HCT116 (cell line): ENCODE data around the gene BOLA3.

ENCODE experiments used
- CEBPB ChIP-seq: IDR thresholded peaks from 2 replicates; pipeline ENCODE4 v1.6.1; 2012; ENCODE audit warnings: low read depth
- EGR1 ChIP-seq: IDR thresholded peaks from 2 replicates; pipeline ENCODE4 v1.6.1; 2012; ENCODE audit warnings: low read depth
- ELF1 ChIP-seq: IDR thresholded peaks from 2 replicates; pipeline ENCODE4 v1.6.1; 2012; ENCODE audit warnings: low read depth, borderline replicate concordance
- POLR2A ChIP-seq: IDR thresholded peaks from 2 replicates; pipeline ENCODE4 v1.7.0; 2011; ENCODE audit warnings: borderline replicate concordance; ENCODE audit not compliant: insufficient read depth, insufficient read length; ENCODE audit errors: extremely low read depth
- POLR2AphosphoS5 ChIP-seq: IDR thresholded peaks from 2 replicates; pipeline ENCODE4 v1.6.1; 2011; ENCODE audit warnings: mild to moderate bottlenecking, low read depth, low read length, moderate library complexity
- RAD21 ChIP-seq: IDR thresholded peaks from 2 replicates; pipeline ENCODE4 v1.6.1; 2012; ENCODE audit warnings: low read depth, mild to moderate bottlenecking
- SP1 ChIP-seq: IDR thresholded peaks from 2 replicates; pipeline ENCODE4 v1.6.1; 2012; ENCODE audit warnings: low read depth
- YY1 ChIP-seq: IDR thresholded peaks from 2 replicates; pipeline ENCODE4 v1.6.1; 2011; ENCODE audit warnings: low read length, low read depth, moderate library complexity, mild to moderate bottlenecking; ENCODE audit not compliant: insufficient replicate concordance; ENCODE audit errors: extremely low read depth
- ZFX ChIP-seq: fragments of 450-650 bp; IDR thresholded peaks from 2 replicates; pipeline ENCODE4 v1.6.1; 2017
- ZNF274 ChIP-seq: fragments of 200-500 bp; sonication (Bioruptor generic); IDR thresholded peaks from 2 replicates; pipeline ENCODE4 v1.6.1; 2014; ENCODE audit warnings: mild to moderate bottlenecking, low read depth, low read length, inconsistent platforms
- TF ChIP-seq, protein P1 (sequence below), 3 experiments: fragments of 200-600 bp in 1 of 3; sonication (generic) in 1 of 3; IDR thresholded peaks in 2 of 3; conservative IDR thresholded peaks in 1 of 3; 2 replicates each; pipeline ENCODE4 v1.5.1; 2012 to 2017; ENCODE audit warnings: low read depth in 2 of 3, low read length in 2 of 3, antibody characterized with exemption in 1 of 3, borderline replicate concordance in 1 of 3, control low read depth in 1 of 3, mild to moderate bottlenecking in 1 of 3, mixed read lengths in 1 of 3, mixed run types in 1 of 3, moderate library complexity in 1 of 3; ENCODE audit not compliant: insufficient read depth in 1 of 3
- TF ChIP-seq, protein P2 (sequence below): IDR thresholded peaks from 2 replicates; pipeline ENCODE4 v1.6.1; 2012; ENCODE audit warnings: low read depth
- TF ChIP-seq, protein P3 (sequence below): IDR thresholded peaks from 2 replicates; pipeline ENCODE4 v1.6.1; 2012

DNA sequence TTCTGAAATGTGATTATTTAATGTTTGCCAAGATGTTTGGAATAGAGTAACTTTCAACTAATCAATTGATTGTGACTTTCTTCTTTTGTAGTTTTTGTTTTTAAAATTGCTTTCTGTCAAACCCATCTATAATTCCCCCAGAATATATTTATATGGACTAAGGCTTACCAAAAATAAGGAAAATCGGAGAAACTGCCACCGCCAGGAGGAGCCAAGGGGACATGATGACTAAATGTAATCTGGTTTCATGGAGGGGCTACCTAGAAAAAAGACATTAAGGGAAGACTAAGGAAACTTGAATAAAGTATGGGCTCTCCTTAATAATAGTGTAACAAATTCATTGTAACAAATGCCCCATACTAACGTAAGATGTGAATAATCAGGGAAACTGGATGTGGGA is 19.5 kb downstream of the BOLA3 start:
- no peak for TF ChIP-seq RAD21
- TF ChIP-seq, protein P1, sequence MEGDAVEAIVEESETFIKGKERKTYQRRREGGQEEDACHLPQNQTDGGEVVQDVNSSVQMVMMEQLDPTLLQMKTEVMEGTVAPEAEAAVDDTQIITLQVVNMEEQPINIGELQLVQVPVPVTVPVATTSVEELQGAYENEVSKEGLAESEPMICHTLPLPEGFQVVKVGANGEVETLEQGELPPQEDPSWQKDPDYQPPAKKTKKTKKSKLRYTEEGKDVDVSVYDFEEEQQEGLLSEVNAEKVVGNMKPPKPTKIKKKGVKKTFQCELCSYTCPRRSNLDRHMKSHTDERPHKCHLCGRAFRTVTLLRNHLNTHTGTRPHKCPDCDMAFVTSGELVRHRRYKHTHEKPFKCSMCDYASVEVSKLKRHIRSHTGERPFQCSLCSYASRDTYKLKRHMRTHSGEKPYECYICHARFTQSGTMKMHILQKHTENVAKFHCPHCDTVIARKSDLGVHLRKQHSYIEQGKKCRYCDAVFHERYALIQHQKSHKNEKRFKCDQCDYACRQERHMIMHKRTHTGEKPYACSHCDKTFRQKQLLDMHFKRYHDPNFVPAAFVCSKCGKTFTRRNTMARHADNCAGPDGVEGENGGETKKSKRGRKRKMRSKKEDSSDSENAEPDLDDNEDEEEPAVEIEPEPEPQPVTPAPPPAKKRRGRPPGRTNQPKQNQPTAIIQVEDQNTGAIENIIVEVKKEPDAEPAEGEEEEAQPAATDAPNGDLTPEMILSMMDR (IDR thresholded peaks at IDR 0.05 in 2 of 3, conservative IDR thresholded peaks at IDR 0.05 in 1 of 3; ENCODE audit: borderline replicate concordance in 1 of 3, insufficient read depth in 1 of 3, low read depth in 2 of 3, low read length in 2 of 3): no peak
- TF ChIP-seq ZNF274: no peak
- TF ChIP-seq POLR2A: no peak
- TF ChIP-seq SP1: no peak
- TF ChIP-seq YY1: no peak
- TF ChIP-seq EGR1: no peak
- no peak for TF ChIP-seq POLR2AphosphoS5
- no peak for TF ChIP-seq CEBPB
- TF ChIP-seq, protein P2, sequence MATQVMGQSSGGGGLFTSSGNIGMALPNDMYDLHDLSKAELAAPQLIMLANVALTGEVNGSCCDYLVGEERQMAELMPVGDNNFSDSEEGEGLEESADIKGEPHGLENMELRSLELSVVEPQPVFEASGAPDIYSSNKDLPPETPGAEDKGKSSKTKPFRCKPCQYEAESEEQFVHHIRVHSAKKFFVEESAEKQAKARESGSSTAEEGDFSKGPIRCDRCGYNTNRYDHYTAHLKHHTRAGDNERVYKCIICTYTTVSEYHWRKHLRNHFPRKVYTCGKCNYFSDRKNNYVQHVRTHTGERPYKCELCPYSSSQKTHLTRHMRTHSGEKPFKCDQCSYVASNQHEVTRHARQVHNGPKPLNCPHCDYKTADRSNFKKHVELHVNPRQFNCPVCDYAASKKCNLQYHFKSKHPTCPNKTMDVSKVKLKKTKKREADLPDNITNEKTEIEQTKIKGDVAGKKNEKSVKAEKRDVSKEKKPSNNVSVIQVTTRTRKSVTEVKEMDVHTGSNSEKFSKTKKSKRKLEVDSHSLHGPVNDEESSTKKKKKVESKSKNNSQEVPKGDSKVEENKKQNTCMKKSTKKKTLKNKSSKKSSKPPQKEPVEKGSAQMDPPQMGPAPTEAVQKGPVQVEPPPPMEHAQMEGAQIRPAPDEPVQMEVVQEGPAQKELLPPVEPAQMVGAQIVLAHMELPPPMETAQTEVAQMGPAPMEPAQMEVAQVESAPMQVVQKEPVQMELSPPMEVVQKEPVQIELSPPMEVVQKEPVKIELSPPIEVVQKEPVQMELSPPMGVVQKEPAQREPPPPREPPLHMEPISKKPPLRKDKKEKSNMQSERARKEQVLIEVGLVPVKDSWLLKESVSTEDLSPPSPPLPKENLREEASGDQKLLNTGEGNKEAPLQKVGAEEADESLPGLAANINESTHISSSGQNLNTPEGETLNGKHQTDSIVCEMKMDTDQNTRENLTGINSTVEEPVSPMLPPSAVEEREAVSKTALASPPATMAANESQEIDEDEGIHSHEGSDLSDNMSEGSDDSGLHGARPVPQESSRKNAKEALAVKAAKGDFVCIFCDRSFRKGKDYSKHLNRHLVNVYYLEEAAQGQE: no peak
- no peak for TF ChIP-seq ZFX
- no peak for TF ChIP-seq ELF1
- TF ChIP-seq, protein P3, sequence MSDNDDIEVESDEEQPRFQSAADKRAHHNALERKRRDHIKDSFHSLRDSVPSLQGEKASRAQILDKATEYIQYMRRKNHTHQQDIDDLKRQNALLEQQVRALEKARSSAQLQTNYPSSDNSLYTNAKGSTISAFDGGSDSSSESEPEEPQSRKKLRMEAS: no peak
